Endodermal cell (in vitro differentiated cells): Measurements from ENCODE around the gene ANKS1B. TPM values are rescaled to one million over a fixed set of nuclear protein-coding genes. Genes with fewer than 3 reads are reported as not detected.

Experiments used
- DNase-seq: peaks from one replicate; pipeline ENCODE4 v3.0.0-alpha.2; 2017
- H3K27ac ChIP-seq: 2 replicates; pipeline ENCODE4 v1.5.1; 2013; ENCODE audit warnings: mild to moderate bottlenecking, low read depth, low read length, moderate library complexity
- H3K27me3 ChIP-seq: 2 replicates; pipeline ENCODE4 v1.6.1; 2013; ENCODE audit warnings: mild to moderate bottlenecking, low read length, moderate library complexity; ENCODE audit not compliant: insufficient read depth, control insufficient read depth, poor library complexity, severe bottlenecking
- H3K36me3 ChIP-seq: 2 replicates; pipeline ENCODE4 v1.7.0; 2013; ENCODE audit warnings: mild to moderate bottlenecking, low read length, moderate library complexity; ENCODE audit not compliant: control insufficient read depth, insufficient read depth
- H3K4me1 ChIP-seq: one replicate; pipeline ENCODE4 v1.7.0; 2013; ENCODE audit warnings: low read length; ENCODE audit not compliant: control insufficient read depth, insufficient read depth
- H3K4me3 ChIP-seq: 2 replicates; pipeline ENCODE4 v1.5.1; 2013; ENCODE audit warnings: mild to moderate bottlenecking, low read length, moderate library complexity
- H3K9ac ChIP-seq: 2 replicates; pipeline ENCODE4 v1.6.1; 2013; ENCODE audit warnings: mild to moderate bottlenecking, low read length, moderate library complexity; ENCODE audit not compliant: poor library complexity, severe bottlenecking; ENCODE audit errors: extremely low read depth
- H3K9me3 ChIP-seq: 2 replicates; pipeline ENCODE4 v1.6.1; 2013; ENCODE audit warnings: mild to moderate bottlenecking, low read length, moderate library complexity; ENCODE audit not compliant: control insufficient read depth
- H3K27ac Mint-ChIP-seq: 2 replicates; pipeline ENCODE4 v1.8.0; 2020; ENCODE audit warnings: mixed read lengths
- H3K27me3 Mint-ChIP-seq: 2 replicates; pipeline ENCODE4 v1.8.0; 2021; ENCODE audit warnings: mild to moderate bottlenecking, mixed read lengths; ENCODE audit not compliant: insufficient read depth
- H3K36me3 Mint-ChIP-seq: 2 replicates; pipeline ENCODE4 v1.8.0; 2020; ENCODE audit warnings: low read depth, mixed read lengths
- H3K4me1 Mint-ChIP-seq: 2 replicates; pipeline ENCODE4 v1.8.0; 2020; ENCODE audit warnings: mixed read lengths
- H3K4me3 Mint-ChIP-seq: 2 replicates; pipeline ENCODE4 v1.8.0; 2020; ENCODE audit warnings: mild to moderate bottlenecking, moderate library complexity, mixed read lengths
- H3K9me3 Mint-ChIP-seq: 2 replicates; pipeline ENCODE4 v1.8.0; 2020; ENCODE audit warnings: mild to moderate bottlenecking, mixed read lengths
- WGBS, 2 experiments: methylation state at CpG; one replicate each; pipeline versions ENCODE4 v1.1.5 to v1.1.7; 2013; ENCODE audit warnings: missing lambda C conversion rate in 2 of 2, mixed read lengths in 1 of 2; ENCODE audit not compliant: insufficient coverage in 1 of 2, insufficient read length in 1 of 2; 5-methylcytosine and 5-hydroxymethylcytosine counted together
- total RNA-seq, 2 donors: library from RNA; stranded (reverse); fragmentation: NEBNext Ultra II Directional in 1 of 2; extraction: Animal tissue kit (Norgen Biotek cat#: 25700) in 1 of 2; gene quantifications; 2 replicates in 1 of 2; 3 replicates in 1 of 2; pipeline ENCODE4 v1.2.1, GENCODE V29; 2021
- TF ChIP-seq, protein P1 (sequence below): fragments of 200-600 bp; sonication (generic); conservative IDR thresholded peaks from 2 replicates; pipeline ENCODE4 v1.5.0; 2021; ENCODE audit warnings: antibody characterized with exemption, mild to moderate bottlenecking

ANKS1B gene
- total RNA-seq, 2 donors from 2014 or later = 28.5 to 65.8 TPM

DNA sequence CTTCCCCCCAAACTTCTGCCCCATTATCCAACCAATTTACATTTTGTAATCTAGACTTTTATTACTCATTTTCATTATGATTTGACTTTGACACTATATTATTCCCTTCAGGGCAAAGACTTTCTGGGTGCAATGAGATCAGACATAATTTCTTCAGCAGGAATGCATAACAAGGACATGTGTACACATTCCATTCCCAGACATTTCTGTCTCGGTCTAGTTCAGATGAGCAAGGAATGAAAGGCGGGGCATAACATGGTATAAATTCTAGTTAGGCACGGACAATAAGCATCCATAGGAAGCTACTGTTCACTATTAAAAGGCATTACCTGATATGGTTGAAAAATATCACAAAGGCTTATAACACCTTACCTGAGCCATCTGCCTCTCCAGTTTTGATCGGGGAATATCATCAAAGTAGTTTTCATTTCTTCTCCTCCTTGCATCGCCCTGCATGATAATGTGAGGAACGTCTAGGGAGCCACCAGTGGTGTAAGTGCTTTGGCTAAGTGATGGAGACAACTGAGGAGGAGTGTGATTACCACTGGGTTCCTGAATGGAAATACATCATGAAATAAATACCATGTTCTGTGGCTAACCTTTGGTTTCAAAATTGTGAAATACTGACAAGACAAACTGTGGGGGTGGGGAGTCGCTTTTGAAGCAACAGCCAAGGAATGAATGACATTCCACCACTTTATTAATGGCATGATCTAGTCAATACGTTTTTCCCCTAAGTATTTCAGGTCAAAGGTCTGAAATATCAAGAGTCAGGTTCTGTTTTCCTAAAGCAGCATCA, 1155.7 kb downstream of the ANKS1B start:
- 84 to 97% methylated on average over 5 to 8 of the region's 8 CpGs for WGBS, 2 experiments
- H3K4me1 Mint-ChIP-seq = peaks cover 15% of the 10 kb centered on the region

DNA sequence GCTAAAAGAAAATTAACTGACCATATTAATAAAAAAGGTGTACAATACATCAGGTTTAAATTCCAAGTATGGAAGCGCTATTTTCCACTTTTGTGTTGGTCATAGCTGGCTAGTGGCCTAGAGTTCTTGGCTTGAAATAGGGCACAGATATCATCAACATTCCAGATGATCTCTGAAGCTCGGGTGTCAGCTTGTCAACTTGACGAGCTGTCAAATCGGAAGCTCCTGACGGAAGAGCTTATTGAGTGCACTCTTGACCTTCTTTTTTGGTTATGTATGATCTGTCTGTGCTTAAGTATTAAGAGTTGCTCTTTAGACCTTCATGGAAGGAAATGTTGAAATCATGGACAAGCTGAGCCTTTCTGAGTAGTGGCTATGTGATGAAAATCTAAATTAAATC, 1161.7 kb downstream of the ANKS1B start:
- H3K4me3 Mint-ChIP-seq = no peak overlapping the region
- Histone ChIP-seq H3K9ac (no peak overlapping the region), H3K4me3 (no peak overlapping the region), H3K27ac (no peak overlapping the region), H3K9me3 (no peaks in the 10 kb centered on the region), H3K36me3 (peaks cover 34% of the 10 kb centered on the region), H3K27me3 (no peaks in the 10 kb centered on the region), H3K4me1 (peaks cover 7% of the 10 kb centered on the region)
- TF ChIP-seq, protein P1, sequence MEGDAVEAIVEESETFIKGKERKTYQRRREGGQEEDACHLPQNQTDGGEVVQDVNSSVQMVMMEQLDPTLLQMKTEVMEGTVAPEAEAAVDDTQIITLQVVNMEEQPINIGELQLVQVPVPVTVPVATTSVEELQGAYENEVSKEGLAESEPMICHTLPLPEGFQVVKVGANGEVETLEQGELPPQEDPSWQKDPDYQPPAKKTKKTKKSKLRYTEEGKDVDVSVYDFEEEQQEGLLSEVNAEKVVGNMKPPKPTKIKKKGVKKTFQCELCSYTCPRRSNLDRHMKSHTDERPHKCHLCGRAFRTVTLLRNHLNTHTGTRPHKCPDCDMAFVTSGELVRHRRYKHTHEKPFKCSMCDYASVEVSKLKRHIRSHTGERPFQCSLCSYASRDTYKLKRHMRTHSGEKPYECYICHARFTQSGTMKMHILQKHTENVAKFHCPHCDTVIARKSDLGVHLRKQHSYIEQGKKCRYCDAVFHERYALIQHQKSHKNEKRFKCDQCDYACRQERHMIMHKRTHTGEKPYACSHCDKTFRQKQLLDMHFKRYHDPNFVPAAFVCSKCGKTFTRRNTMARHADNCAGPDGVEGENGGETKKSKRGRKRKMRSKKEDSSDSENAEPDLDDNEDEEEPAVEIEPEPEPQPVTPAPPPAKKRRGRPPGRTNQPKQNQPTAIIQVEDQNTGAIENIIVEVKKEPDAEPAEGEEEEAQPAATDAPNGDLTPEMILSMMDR = no peak
- no peaks in the 10 kb centered on the region for H3K27me3 Mint-ChIP-seq
- H3K27ac Mint-ChIP-seq = no peak overlapping the region
- DNase-seq = no peak
- WGBS, 2 experiments = 92% methylated on average over 5 of the region's 5 CpGs
- peaks cover 43% of the 10 kb centered on the region for H3K4me1 Mint-ChIP-seq
- no peaks in the 10 kb centered on the region for H3K9me3 Mint-ChIP-seq
- peaks cover 2% of the 10 kb centered on the region for H3K36me3 Mint-ChIP-seq

More for the DNA sequence above, 1155.7 kb downstream of the ANKS1B start:
- H3K27ac ChIP-seq = no peak overlapping the region
- H3K4me3 ChIP-seq = no peak overlapping the region
- TF ChIP-seq, protein P1 = no peak
- DNase-seq = no peak
- Mint-ChIP-seq H3K9me3 (no peaks in the 10 kb centered on the region), H3K27ac (no peak overlapping the region), H3K36me3 (peaks cover 23% of the 10 kb centered on the region), H3K4me3 (no peak overlapping the region), H3K27me3 (no peaks in the 10 kb centered on the region)
- no peaks in the 10 kb centered on the region for H3K4me1 ChIP-seq
- no peak overlapping the region for H3K9ac ChIP-seq
- H3K27me3 ChIP-seq = no peaks in the 10 kb centered on the region
- no peaks in the 10 kb centered on the region for H3K9me3 ChIP-seq
- H3K36me3 ChIP-seq = peaks cover 57% of the 10 kb centered on the region

DNA sequence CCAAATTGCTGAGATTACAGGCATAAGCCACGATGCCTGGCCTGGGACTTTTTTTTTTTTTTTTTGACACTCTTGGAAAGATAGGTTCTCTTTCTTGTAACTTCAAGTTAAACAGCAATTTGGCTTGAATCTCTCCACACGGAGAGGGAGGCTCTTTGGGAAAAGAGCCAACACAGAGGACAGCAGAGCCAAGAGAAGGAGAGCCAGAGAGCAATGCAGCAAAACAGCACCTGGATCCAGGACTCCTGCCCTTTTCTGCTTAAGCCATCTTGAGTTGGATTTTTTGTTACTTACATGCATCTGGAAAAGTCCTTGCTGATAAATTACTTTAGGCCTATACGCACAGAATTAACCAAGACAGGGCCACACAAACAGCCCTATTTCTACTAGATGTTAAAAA, 1162.9 kb downstream of the ANKS1B start:
- H3K27me3 ChIP-seq = no peaks in the 10 kb centered on the region
- peaks cover 4% of the 10 kb centered on the region for H3K36me3 Mint-ChIP-seq
- peaks cover 27% of the 10 kb centered on the region for H3K36me3 ChIP-seq
- H3K4me1 Mint-ChIP-seq = peaks cover 49% of the 10 kb centered on the region
- WGBS, 2 experiments = 89 to 100% methylated on average over 2 to 3 of the region's 3 CpGs
- H3K9ac ChIP-seq = no peak overlapping the region
- no peak overlapping the region for H3K27ac ChIP-seq
- no peaks in the 10 kb centered on the region for H3K9me3 ChIP-seq
- H3K4me3 ChIP-seq = no peak overlapping the region
- no peaks in the 10 kb centered on the region for H3K27me3 Mint-ChIP-seq
- no peak overlapping the region for H3K4me3 Mint-ChIP-seq
- H3K27ac Mint-ChIP-seq = no peak overlapping the region
- TF ChIP-seq, protein P1 = no peak
- H3K9me3 Mint-ChIP-seq = no peaks in the 10 kb centered on the region
- H3K4me1 ChIP-seq = peaks cover 7% of the 10 kb centered on the region
- DNase-seq = no peak
